ENCODE measurements around the gene AADACL4.

Gene AADACL4

GRCh38 chr1:12616709-12617373, 27.0 kb upstream of the AADACL4 start:
- Histone ChIP-seq H3K4me3 (replicated peaks; ENCODE audit: insufficient read depth, low read length) (peak overlapping the region; percentile 51), H3K27me3 (ENCODE audit: insufficient read depth, poor library complexity, severe bottlenecking) (peaks cover 28% of the 10 kb centered on the region), H3K27ac (replicated peaks) (no peak overlapping the region)
- no peak for DNase-seq (ENCODE audit: low read depth in 1 of 2, low spot score in 1 of 2)
- TF ChIP-seq CTCF (IDR thresholded peaks at IDR 0.05; ENCODE audit: insufficient read depth, low read length) (no peak), POLR2AphosphoS5 (IDR thresholded peaks at IDR 0.05; ENCODE audit: low read depth) (no peak), GABPA (IDR thresholded peaks at IDR 0.05; ENCODE audit: low read depth) (no peak), REST (IDR thresholded peaks at IDR 0.05; ENCODE audit: insufficient replicate concordance, low read depth) (no peak), SPI1 (IDR thresholded peaks at IDR 0.05; ENCODE audit: borderline replicate concordance, low read depth) (no peak)

- Histone ChIP-seq H3K27me3 (ENCODE audit: insufficient read depth, poor library complexity, severe bottlenecking) (peaks cover 28% of the 10 kb centered on the region), H3K4me3 (replicated peaks; ENCODE audit: insufficient read depth, low read length) (peak overlapping the region; percentile 51), H3K27ac (replicated peaks) (no peak overlapping the region)
- TF ChIP-seq CTCF (IDR thresholded peaks at IDR 0.05; ENCODE audit: insufficient read depth, low read length) (no peak), SPI1 (IDR thresholded peaks at IDR 0.05; ENCODE audit: borderline replicate concordance, low read depth) (no peak), REST (IDR thresholded peaks at IDR 0.05; ENCODE audit: insufficient replicate concordance, low read depth) (no peak), POLR2AphosphoS5 (IDR thresholded peaks at IDR 0.05; ENCODE audit: low read depth) (no peak), GABPA (IDR thresholded peaks at IDR 0.05; ENCODE audit: low read depth) (no peak)
- DNase-seq (ENCODE audit: low read depth in 1 of 2, low spot score in 1 of 2): no peak
Observed at GRCh38 chr1:12617511-12617900, 26.4 kb upstream of the AADACL4 start.

GRCh38 chr1:12617901-12618660, 25.8 kb upstream of the AADACL4 start, which contains the start of gene DHRS3:
DHRS3 (minus strand) TSS chr1:12618210; CDS start chr1:12617348, 862 bp downstream.
- no peak within 1 kb of the TSS for H3K27ac ChIP-seq (replicated peaks)
- peak within 1 kb of the TSS; percentile 51 for H3K4me3 ChIP-seq (replicated peaks; ENCODE audit: insufficient read depth, low read length)
- no peak for TF ChIP-seq GABPA (IDR thresholded peaks at IDR 0.05; ENCODE audit: low read depth)
- TF ChIP-seq POLR2AphosphoS5 (IDR thresholded peaks at IDR 0.05; ENCODE audit: low read depth): no peak
- H3K27me3 ChIP-seq (ENCODE audit: insufficient read depth, poor library complexity, severe bottlenecking): peaks cover 28% of the 10 kb centered on the region
- peak in 1 of 2 experiments; percentile 60 for DNase-seq (ENCODE audit: low read depth in 1 of 2, low spot score in 1 of 2)

GRCh38 chr1:12618661-12618964, 25.3 kb upstream of the AADACL4 start:
- H3K27ac ChIP-seq (replicated peaks): no peak overlapping the region
- peak overlapping the region; percentile 51 for H3K4me3 ChIP-seq (replicated peaks; ENCODE audit: insufficient read depth, low read length)
- TF ChIP-seq SPI1 (IDR thresholded peaks at IDR 0.05; ENCODE audit: borderline replicate concordance, low read depth): no peak
- TF ChIP-seq GABPA (IDR thresholded peaks at IDR 0.05; ENCODE audit: low read depth): no peak
- TF ChIP-seq CTCF (IDR thresholded peaks at IDR 0.05; ENCODE audit: insufficient read depth, low read length): no peak
- no peak for TF ChIP-seq REST (IDR thresholded peaks at IDR 0.05; ENCODE audit: insufficient replicate concordance, low read depth)
- no peak for TF ChIP-seq POLR2AphosphoS5 (IDR thresholded peaks at IDR 0.05; ENCODE audit: low read depth)
- DNase-seq (ENCODE audit: low read depth in 1 of 2, low spot score in 1 of 2): no peak
- peaks cover 28% of the 10 kb centered on the region for H3K27me3 ChIP-seq (ENCODE audit: insufficient read depth, poor library complexity, severe bottlenecking)
